ENCODE measurements around the gene PTPRT.
"Not testable (repeated sequence)": the region's sequence is repeated elsewhere in the genome, so short reads cannot be mapped to it uniquely, and the experiment has no call there.

PTPRT gene

DNA sequence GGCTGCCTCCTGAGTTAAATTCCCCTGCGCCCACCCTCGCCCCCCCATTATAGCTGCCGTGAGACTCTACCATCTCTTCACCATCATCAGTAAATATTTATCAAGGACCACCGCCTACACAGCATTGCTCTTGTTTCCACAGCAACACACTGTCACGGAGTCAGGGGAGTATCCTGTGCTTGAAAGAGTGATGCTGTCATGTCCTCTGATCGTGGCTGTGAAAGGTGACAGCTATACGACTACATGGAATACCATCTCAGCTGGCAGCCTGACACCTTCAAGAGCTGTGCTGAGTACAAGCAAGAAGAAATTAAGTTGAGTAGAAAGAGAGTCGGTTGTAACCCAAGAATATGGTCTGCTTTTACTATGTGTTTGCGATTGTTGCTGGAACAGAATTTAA lies 3.4 kb downstream of the PTPRT start:
- FAIRE-seq = no peak

DNA sequence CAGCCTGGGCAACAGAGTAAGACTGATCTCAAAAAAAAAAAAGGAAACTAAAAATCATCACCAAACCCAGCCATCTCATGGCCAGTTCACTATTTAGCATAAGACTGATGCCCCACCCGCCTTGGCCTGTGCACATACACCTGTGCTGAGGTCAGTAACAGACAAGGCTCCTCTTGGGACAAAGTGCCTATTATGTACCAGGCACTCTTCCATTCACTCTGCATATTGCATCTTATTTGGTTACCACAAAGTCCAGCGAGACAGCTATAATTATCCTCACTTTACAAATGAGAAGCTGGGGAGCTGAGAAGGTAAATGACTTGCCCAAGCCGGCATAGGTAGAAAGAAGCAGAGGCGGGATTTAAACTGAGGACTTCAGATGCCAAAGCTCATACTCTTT lies 3.8 kb downstream of the PTPRT start:
- no peak for FAIRE-seq

DNA sequence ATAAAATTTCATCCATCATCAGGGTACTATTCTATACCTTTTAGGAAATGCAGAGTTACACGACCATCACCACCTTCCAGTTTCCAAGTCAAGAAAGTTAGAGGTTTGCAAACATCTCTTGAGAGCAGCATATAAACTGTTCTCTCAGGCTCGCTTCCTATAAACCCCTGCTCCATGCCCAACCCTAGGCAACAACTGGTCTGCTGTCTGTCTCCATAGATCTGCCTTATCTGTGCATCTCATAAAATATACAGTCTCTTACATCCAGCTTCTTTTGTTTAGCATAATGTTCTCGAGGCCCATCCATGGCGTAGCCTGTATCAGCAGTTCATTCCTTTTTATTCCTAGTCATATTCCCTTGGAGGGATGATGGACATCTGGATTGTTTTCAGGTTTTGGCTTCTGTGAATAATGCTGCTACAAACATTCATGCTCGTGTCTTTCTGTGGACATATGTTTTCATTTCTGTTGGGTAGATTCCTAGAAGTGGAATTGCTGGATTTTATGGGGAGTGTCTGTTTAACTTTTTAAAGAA lies 6.1 kb downstream of the PTPRT start:
- no peak for FAIRE-seq

DNA sequence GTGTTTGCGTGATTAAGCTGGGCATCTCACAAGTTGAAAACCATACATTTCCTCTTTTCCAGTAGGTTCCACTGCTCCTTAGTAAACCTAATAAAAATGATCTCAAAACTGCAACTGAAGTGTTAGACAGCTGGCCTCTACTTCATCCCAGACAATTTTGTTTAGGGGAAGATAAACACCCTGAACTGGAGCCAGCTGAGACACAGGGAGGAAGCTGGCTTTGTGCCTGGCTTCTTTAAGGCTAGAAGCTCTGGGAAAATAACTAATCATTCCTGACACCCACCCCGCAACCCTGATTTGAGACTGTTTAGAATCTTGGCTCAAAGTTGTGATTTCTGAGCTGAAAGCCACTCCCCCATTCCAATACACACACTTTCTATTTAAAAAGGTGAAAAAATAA lies 11.6 kb downstream of the PTPRT start:
- FAIRE-seq = no peak

DNA sequence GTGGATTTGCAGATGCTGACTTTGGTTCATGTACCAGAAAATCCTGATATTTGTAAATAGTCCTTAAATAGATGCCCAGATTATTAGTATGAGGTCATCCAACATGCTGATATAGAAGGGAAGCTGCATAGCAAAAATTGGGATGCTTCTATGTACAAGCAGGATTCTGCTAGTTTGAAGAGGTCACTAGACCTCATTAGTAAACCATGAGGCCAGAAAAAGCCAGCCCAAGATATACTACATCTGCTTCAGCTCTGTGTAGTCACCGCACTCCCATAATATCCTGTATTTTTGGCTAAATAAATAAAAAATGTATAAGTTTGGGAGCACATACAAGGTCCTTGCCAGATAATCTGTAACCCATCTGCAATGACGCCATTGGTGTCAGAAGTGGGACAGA lies 13.0 kb downstream of the PTPRT start:
- FAIRE-seq = no peak

DNA sequence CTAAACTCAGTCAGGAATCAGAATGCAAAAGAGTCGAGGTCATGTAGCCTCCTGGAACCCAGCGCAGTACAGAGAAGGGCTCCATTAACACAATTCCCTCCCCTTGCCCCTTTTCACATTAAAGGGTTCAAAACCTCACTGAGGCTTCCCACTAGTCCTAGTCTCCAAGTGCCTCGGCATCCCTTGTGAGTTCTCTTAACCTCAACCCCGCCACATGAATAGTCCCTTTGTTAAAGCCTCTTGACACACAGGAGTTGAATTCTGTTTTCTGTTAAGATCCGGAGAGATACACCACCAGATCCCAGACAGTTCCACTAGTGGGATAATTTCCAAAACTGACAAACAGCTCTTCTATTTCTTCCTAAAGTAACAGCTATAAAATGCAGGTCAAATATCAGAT lies 17.8 kb downstream of the PTPRT start:
- FAIRE-seq = no peak

DNA sequence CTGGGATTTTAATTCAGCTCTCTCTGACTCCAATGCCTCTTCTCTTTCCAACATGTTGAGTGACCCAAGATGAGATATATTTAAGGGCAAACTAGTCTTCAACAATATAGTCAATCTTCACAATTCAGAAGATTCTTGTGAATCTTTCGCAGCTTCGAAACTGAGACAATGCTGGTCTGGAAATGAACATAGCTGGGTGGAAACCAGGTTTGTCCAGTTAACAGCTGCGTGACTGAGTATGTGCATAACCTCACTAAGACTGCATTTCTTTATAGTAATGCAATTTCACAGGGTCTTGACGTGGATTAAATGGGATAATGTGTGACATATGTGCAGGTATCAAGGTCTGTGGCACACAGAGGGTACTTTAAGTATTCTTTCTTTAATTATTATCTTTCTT lies 18.9 kb downstream of the PTPRT start:
- FAIRE-seq = no peak

DNA sequence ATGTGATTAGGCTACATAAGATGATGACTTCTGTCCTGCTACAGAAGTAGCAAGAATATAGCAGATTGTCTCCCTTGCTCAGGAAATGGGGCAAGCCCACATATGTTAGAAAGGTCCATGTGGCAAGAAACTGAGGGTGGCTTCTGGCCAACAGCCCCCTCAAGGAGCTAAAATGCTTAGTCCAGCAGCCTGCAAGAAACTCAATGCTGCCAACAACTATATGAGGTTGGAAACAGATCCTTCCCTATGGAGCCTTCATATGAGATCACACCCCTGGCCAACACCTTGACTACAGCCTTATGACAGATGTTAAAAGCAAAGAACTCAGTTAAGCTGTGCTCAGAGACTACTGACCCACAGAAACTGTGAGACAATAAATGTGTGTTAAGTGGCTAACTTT lies 22.1 kb downstream of the PTPRT start:
- no peak for FAIRE-seq

DNA sequence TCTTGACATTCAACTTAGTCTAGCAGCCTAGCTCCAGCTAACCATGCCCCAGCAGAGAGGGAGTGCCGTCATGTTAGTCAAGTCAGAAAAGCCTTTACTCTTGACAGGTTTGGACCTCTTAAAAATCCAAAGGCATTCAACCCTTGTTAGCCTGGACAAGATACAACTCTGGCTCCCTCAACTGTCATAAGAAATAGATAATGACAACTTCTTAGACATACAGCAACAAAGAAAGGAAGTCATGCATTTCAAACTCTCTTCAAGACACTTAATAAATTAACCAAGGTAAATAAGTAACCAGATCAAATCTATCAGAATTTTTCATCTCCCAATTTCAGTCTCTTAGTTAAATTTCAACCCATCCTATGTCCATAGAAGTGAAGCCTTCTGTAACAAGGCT lies 22.7 kb downstream of the PTPRT start:
- no peak for FAIRE-seq

DNA sequence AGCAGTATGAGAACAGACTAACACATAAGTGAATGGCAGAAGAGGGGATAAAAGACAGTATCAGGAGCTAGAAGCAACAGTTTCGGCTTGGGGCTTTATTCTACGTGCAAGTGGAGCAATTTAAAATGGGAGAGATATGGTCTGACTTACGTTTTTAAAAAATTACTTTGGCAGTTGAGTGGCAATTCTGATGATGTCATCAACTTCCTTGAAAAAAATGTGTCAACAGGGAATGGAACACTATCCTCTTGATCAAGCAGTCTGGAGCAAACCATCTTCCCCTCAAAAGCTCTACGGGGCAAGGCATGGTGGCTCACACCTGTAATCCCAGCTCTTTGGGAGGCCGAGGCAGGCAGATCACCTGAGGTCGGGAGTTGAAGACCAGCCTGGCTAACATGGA lies 24.1 kb downstream of the PTPRT start:
- FAIRE-seq = no peak

DNA sequence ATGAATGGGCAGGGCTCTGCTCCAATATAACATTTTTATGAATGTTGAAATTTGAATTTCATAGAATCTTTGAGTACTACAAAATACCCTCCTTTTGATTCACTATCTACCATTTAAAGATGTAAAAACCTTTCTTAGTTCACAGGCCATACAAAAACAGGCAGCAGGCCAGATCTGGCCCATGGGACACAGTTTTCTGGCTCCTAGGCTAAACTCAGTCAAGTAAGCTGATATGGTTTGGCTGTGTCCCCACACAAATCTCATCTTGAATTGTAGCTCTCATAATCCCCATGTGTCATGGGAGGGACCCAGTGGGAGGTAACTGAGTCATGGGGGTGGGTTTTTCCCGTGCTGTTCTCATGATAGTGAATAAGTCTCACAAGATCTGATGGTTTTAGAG lies 25.0 kb downstream of the PTPRT start:
- not testable (repeated sequence) for FAIRE-seq

DNA sequence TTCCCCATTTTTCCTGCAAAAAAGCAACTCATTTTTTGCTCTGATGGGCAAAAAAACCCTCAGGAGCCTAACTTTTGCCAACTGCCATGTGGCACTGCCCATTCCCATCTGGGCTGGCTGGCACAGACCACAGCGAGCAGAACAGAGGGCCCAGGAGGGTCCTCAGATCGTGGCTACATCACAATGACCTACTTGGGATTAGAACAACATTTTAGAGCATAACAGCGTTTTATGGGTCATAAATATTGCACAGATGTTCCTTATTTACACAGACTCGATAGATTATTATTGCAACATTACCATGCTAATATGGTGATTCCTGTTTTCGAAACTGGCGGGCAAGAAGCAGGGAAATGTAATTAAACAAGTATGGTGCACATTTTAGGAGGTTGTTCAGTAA lies 28.0 kb downstream of the PTPRT start:
- no peak for FAIRE-seq

DNA sequence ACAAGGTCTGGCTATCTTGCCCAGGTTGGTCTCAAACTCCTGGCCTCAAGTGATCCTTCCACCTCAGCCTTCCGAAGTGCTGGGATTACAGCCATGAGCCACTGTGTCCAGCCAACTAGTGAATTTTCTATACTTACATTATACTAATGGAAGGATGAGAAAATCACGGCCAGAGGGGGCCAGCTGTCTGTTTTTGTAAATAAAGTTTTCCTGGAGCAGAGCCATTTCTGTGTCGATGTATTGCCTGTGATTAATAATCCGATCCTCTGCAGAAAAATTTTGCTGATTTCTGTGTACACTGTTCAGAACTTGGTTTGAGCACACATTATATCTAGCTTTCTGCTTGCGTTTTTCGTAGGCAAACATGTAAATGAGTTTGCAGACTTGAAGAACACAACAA lies 28.8 kb downstream of the PTPRT start:
- no peak for FAIRE-seq

DNA sequence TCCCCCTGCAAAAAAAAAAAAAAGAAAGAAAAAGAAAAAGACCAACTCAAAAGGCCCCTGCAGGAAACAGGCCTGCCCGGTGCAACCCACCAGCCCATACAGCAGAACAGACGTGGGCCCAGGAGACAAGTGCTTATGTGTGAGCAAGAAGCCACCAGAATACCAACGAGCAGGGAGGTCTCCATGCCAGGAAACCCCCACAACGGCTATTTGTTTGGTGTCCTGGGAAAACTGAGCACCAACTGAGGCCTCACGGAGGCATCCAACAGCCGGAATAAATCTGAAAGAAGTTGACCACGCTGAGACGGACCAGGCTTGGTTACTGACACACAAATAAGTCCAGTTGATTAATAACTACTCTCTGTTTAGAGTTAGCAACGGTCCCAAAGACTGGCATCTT lies 29.7 kb downstream of the PTPRT start:
- FAIRE-seq = no peak

DNA sequence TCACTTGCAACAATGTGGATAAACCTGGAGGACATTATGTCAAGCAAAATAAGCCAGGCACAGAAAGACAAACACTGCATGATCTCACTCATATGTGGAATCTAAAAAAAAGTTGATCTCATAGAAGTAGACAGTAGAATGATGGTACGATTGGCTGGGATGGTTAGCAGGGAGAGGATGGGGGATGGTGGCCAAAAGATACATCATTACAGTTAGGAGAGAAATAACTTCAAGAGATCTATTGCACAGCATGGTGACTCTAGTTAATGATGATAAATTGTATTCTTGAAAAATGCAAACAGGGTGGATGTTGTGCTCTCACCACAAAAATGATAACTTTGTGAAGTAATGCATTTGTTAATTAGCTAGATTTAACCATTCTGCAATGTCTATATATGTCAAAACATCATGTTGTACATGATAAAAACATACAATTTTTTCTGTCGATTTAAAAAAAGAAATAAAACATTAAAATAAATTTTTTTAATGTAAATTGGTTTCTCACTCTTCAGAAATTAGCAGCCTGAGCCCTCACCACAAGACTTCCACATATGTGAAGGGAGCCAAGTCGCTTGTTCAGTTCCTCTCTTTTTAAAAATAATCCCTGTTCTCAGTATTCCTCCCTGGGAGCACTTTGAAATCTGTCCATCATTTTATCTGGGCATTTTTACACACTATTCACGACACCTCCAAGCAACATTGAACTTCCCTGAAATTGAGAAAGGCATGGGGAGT lies 34.2 kb downstream of the PTPRT start:
- FAIRE-seq = no peak

DNA sequence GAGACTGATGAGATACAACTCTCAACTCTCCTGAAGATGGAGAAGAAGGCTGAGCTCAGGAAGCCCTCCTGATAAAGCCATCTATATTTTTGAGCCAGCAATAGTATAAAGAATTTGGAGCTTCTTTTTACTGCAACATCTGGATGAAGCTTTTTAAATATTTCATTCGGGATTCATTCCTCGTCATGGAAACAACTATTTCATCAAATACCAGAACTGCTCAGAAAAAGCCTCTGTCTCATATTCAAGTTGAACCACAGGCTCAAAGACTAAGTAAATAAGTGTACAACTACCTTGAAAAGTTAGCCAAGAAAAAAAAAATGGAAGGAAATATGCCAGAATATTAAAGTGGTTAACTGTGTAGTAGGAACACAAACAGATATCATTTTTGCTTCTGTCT lies 37.8 kb downstream of the PTPRT start:
- no peak for FAIRE-seq

DNA sequence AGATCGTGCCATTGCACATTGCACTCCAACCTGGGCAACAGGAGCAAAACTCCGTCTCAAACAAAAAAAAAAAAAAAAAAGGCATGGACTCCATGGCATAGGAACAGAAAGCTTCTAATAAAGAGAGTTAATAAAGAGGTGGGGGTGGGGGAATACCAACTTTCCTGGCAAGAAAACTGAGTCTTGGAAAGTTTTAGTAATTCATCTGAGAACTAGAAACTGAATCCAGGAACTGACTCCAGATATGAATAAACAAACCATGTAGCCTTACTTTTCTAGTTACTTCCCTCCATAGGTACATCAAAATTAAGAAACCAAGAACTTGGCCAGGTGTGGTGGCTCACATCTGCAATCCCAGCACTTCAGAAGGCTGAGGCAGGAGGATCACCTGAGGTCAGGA lies 38.5 kb downstream of the PTPRT start:
- no peak for FAIRE-seq

DNA sequence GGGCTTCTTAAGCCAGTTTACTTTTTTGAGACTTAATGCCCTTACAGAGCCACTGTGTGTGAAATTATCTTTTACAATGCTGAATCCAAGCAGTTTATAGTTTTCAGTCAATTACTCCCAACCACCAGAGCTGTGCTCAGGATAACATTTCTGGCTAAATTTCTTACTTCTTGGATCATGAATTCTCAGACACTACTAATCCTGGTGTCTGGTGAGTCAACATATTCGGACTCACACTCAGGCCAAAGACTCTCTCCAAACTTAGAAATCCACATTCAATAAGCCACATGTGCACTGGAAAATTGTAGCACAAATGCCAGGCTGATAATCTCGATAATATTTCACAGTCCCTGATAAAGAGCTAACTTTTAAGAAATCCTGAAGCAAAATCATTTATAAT lies 49.0 kb downstream of the PTPRT start:
- FAIRE-seq = no peak

DNA sequence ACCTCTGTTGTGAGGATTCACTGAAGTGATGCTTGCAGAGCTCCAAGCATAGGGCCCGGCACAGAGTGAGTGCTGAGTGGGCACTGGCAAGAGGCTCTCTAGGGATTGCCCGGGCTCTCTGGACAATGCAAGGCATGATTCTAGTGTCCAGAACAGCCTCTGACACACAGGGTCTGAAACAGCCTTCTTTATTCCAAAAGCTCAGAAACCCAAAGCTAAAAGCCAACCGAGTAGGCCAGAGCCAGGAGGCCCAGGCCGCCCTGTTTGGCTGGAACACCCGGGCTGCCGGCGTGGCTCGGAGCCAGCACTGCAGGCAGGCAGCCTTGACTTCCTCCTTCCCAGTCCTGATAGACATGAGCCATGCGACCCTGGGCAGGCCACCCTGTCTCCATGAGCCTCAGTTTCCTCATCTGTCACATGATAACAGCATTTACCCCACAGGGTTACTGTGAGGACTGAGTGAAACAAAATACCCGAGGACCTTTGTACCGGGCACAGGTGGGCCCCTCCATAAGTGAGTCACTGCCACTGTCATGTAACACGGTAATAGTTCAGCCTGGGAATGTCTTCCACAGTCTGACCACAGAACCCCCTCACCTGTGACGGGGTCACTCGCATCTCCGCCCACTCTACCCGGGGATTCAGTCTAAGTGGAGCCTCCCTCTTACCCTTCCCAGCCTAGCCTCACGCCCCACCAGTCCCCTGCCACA lies 51.5 kb downstream of the PTPRT start:
- no peak for FAIRE-seq

DNA sequence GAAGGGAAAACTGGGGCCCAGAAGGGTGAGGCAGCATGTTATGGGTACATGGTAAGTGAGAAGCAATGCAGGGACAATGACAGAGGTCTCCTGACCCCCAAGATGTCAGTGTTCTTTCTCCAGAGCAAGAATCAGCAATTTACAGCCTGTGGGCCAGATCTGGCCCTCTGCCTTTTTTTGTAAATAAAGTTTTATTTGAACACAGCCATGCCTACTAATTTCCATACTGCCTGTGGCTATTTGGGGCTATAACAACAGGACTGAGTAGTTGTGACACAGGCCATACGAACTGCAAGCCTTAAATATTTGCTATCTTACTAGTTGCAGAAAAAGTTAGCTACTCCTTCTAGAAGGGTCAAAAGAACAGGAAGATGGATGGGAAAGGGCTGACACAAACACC lies 52.5 kb downstream of the PTPRT start:
- no peak for FAIRE-seq

DNA sequence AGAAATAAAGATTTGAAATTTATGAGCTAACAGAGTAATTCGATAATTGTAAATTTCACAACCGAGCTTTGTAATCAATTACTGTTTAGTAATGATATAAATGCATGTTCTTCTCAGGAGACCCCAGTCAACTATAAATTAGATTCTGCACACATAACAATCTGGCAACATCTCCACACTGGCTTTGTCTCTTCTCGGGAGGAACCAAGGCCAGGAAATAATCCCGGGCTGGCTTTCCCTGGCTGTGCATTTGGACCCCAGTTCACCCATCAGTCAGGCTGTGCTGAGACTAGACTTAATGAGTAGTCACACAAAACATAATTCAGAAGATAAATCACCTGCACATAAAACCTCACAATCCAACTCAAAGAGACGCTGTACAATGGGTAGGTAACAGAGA lies 65.5 kb downstream of the PTPRT start:
- no peak for FAIRE-seq

DNA sequence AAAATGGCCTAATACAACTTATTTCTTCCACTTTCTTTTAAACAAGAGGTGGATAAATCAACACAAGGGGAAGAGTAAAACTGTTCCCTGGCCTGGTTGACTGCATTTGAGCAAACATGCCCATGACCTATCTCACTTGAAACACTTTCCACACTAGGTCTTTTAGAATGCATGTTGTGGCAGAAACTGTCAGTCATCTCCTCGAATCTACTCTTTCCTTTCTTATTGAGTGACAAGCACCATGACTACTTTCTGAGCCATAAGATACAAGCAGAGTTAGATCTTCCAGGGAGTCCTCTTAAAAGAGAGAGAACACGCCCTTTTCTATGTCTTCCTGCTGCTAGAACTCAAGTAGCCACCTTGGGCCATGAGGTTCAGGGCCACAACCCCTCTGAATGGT lies 66.5 kb downstream of the PTPRT start:
- FAIRE-seq = no peak

DNA sequence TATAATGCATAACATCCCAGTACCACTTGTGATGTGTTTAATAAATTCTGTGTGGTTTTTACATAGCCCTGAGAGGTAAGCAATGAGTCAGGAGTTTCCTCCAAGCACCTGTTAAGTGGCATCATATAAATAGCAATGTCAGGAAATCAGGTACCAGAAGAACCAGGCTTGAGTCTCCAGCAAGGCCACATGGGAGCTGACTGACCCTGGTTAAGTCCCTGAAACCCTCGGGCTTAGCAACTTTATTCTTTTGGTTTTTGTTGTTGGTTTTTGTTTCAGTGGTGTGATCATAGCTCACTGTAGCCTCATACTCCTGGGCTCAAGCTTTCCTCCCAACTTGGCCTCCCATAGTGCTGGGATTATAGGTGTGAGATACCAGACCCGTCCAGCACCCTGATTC lies 70.0 kb downstream of the PTPRT start:
- FAIRE-seq = no peak

DNA sequence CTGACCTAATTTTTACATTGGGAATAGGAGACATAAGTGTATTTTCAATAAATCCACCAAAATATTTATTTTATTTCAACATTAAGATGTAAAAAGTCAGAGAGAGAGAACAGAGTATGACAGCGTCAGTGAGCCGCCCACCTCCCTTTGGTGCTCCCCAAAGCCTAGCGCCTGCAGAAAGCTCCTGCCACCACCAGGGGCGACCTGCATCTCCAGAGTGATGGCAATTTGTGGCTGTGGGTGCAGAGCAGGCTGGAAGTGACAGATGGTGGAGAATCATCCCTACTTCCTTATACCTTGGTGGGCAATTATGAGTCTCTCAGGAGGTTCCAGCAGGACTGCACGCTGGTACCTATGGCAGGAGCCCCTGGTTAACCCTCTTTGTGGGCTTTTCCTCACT lies 87.3 kb downstream of the PTPRT start:
- FAIRE-seq = no peak

DNA sequence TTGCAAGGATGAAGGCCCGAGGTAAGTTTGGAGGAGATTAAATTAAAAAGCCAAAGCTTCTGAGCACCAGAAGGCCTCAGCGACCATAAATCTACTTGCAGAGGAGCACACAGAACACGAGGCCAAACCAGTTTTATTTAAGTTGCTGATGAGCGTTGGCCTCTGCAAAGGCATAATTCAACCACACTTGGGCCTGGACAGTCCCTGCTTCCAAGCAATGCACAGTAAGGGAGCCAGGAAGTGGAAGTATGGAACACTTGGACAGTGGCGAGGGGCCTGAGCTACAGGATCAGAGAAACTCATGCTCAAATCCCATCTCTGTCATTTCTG lies 92.8 kb downstream of the PTPRT start:
- FAIRE-seq = no peak

Data from endometrium (tissue), 2 donors.